HG03039 (cell line): Measurements from ENCODE around the gene DEGS2.
"Not testable (repeated sequence)": the region's sequence is repeated elsewhere in the genome, so short reads cannot be mapped to it uniquely, and the experiment has no call there.

ENCODE experiments used
- ATAC-seq: cut with Tn5 transposase; IDR thresholded peaks from one replicate; pipeline ENCODE4 v1.9.1; 2021; ENCODE audit warnings: mild to moderate bottlenecking, moderate library complexity; ENCODE audit not compliant: unreplicated experiment

DEGS2 gene

GRCh38 chr14:100159094-100159864 is at the start of gene DEGS2:
TSS of gene DEGS2 (minus strand) at chr14:100159645. CDS start at chr14:100159587, 58 bp downstream.
- no peak for ATAC-seq

- not testable (repeated sequence) for ATAC-seq
Measured at GRCh38 chr14:100208136-100208535, 48.7 kb upstream of the DEGS2 start.

DNA sequence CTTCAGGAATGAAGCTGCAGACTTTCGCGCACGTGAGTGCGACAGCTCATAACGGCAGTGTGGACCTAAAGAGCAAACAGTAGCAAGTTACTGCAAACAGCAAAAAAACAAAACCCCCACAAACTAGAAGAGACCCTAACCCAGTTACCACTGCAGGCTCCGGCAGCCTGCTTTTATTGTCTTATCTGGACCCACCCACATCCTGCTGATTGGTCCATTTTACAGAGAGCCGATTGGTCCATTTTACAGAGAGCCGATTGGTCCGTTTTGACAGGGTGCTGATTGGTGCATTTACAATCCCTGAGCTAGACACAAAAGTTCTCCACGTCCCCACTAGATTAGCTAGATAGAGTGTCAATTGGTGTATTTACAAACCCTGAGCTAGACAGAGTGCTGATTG is 48.1 kb upstream of the DEGS2 start:
- ATAC-seq: not testable (repeated sequence)

DNA sequence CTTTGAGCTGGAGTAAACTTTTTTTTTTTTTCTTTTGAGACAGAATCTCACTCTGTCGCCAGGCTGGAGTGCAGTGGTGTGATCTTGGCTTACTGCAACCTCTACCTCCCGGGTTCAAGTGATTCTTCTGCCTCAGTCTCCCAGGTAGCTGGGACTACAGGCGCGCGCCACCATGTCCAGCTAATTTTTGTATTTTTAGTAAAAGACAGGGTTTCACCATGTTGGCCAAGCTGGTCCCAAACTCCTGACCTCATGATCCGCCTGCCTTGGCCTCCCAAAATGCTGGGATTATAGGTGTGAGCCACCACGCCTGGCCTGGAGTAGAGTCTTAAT is 45.4 kb upstream of the DEGS2 start:
- not testable (repeated sequence) for ATAC-seq

GRCh38 chr14:100203962-100204834 is 44.8 kb upstream of the DEGS2 start:
- ATAC-seq: no peak

GRCh38 chr14:100203146-100203545 is 43.7 kb upstream of the DEGS2 start:
- ATAC-seq: no peak

- no peak for ATAC-seq
Measured at GRCh38 chr14:100202712-100203111, 43.3 kb upstream of the DEGS2 start.

DNA sequence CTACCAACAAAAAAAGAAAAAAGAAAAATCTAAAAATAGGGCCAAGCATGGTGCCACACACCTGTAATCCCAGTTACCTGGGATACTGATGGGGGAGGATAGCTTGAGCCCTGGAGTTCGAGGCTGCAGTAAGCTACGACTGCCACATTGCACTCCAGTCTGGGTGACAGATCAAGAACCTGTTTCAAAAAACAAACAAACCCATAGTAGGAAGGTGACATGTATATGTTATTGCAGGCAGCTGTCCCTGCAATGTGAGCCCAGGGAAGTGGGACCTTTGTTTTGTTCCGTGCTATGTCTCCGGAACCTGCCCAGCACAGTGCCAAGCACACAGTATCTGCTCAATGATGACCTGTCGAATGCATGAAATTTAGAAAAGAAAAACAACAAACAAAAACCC is 42.3 kb upstream of the DEGS2 start:
- ATAC-seq: no peak

DNA sequence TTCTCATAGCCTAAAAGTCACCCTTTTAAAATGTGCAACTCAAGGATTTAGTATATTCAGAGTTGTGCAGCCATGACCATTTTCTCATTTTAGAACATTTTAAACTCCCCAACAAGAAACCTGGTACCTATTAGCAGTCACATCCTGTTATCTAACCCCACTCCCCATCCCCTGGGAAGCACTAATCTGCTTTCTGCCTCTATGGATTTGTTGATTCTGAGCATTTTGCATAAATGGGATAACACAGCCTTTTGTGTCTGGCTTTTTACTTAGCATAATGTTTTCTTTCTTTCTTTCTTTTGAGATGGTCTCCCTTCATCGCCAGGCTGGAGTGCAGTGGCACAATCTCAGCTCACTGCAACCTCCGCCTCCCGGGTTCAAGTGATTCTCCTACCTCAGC is 40.9 kb upstream of the DEGS2 start:
- no peak for ATAC-seq

DNA sequence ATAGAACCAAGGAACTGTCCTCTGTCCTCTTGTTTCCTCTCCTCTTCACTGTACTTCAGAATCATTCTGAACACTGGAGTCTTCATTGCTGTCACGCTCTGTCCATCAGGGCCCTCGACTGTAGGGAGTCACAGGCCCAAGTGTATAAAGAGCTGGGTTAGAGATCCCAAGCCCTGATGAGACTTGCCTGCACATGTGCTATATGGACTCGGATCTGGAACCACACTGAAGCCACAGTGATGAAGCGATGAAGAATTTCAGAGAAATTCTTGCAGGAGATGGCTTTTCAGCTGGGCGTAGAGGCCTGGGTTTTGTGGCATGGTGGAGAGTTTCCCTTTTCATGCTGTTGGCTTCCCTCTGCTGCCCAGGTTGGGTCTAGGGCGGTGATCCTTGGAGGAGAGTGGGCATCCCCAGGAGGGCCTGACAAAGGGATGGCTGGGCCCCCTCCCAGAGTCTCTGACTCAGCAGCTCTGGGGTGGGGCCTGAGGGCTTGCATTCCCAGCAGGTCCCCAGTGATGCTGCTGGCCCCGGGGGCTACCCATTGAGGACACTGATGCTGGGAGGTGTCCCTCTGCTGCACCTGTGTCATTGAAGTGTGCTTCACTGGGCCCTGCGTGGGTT is 39.9 kb upstream of the DEGS2 start:
- no peak for ATAC-seq

GRCh38 chr14:100193417-100194357 is 34.2 kb upstream of the DEGS2 start:
- ATAC-seq: no peak

DNA sequence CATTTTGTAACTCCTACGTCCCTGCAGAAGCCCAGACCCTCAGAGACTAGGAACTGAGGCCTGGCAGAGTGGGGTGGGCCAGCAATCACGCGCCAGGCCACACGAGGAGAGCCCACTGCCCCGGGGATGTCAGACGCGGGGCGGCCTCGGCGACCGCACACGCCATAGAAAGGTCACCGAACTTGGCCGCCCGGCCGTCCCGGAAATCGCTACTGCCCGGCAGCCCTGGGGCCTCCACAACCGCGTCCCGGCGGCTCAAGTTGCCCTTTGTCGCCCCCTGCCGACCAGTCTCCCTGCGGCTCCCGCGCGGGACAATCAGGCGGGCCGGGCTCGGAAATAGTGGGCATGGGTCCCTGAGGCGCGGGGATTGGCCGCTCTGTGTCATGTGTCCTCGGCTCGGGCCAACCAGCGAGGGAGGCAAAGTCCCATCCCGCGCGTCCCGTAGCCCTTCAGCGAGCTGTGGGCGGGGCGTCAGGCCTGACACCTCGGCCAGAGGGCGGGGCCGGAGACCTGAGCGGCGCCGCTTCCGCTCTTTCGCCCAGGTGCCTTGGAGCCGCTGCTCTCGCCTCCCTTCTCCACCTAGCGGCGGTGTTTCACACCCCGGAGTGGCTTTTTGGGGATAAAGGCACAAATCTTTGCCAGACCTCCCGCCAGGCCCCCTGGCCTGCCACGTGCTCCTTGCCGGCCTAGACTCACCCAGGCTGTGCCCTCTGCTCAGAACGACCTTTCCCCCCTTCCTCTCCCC is 33.4 kb upstream of the DEGS2 start:
- peak; percentile 98 for ATAC-seq

DNA sequence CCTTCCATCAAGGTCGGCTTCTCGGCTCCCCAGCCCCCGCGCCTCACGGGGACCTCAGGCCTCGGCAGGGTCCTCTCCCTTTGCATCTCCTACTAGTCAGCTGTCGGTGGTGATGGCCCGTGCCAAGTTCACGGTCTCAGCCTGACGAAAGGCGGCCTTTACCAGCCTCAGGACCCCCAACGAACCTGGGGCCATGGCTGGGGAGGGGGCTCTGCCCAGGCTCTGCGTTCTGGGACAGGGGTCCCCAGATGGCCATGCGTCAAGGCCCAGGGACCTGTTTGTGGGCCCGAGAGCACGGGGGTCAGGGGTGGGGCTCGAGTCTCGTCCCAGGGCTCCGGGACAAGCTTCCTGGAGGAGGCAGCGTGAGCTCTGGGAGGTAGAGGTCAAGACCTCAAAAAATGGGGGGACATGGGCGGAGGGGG is 32.8 kb upstream of the DEGS2 start:
- no peak for ATAC-seq

DNA sequence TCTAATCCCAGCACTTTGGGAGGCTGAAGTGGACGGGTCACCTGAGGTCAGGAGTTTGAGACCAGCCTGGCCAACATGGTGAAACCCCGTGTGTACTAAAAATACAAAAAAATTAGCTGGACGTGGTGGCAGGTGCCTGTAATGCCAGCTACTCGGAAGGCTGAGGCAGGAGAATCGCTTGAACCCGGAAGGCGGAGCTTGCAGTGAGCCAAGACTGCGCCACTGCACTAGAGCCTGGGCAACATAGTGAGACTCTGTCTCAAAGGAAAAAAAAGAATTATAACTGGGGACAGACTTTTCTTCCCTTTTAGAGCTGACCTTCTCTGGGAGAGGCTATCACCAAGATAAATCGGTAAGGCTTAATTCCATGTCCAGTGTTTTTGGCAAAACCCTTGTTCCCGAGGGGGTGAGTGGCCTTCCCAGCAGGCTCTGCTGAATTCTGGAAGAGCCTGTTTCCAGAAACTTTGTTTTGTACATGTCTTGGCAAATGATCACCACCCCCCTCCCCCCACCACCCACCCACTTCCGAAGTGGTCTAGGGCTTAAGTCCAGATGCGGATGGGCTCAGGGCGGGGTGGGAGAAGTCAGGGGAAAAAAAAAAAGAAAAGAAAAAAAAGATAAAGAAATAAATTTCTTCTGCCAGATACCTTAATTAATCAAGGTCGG is 32.3 kb upstream of the DEGS2 start:
- no peak for ATAC-seq

GRCh38 chr14:100190126-100190525 is 30.7 kb upstream of the DEGS2 start:
- ATAC-seq: no peak

DNA sequence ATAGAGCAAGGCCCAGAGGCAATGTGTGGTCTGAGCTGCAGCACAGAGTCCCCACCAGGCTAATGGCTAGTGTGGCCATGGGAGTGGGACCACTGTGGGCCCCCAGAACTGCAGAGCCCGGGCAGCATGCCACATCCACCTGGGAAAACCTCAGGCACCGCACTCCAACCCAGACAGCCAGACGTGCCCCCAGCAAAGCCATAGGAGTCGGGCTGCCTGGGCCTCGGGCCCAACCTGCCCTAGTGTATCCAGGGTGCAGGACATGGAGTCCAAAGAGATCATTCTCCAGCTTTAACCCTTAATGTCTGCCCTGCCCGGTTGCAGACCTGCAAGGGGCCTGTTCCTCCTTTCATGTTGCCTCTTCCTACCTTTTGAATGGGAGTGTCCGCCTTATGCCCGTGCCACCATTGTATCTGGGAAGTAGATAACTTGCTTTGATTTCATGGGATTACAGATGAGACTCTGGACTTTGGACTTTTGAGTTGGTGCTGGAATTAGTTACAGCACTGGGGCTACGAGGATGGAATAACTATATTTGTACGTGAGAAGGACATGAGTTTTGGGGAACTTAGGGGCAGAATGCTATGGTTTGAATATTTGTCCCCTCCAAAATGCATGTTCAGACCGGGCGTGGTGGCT is 29.1 kb upstream of the DEGS2 start:
- no peak for ATAC-seq

DNA sequence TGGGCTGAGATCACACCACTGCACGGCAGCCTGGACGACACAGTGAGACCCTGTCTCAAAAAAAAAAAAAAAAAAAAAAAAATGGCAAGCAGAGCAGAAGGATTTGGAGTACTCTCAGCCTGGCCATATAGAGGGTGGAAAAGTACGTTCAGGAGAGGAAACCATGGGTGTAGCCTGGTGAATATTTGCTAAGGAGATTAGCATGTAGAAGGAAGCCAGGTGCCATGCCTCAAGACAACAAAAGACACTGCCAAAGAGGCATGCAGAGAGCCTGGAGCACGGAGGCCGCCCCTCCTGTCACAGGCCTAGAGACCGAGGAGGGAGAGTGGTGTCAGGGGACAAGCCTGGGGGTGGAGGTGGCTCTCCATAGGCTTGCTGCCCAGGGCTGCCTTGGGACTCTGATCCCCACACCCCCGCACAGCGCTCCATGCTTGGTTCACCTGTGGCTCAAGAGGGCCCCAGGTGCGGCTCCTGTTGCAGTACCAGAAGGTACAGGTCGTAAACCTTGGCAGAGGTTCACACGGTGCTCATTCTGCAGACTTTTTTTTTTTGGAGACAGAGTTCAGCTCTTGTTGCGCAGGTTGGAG is 27.9 kb upstream of the DEGS2 start:
- ATAC-seq: no peak

DNA sequence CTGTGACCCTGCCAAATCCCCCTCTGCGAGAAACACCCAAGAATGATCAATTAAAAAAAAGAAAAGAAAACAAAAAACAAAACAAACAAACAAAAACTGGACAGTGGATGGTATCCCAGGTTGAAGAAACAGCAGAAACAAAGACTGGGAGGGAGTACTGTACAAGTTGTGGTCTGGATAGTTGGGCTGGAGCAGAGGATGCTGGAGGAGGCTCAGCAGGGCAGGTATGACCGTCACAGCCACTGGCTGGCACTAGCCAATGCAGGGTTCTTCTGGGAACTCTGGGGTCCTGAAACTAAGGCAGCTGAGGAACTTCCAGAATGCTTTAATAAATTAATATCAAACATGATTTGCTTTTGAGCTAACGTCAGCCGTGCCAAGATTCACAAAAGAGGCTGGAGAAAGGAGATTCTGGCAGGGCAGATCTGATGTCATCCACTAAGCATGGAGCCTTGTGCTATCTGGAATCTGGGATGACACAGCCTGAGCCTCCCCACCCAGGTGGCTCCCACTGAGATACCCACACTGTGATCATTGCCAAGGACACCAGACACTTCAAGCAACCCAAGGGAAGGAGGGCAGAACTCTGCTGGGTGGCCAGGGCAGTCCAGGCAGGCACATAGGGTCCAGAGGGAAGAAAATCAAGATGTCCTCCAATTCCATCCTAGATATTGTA is 22.6 kb upstream of the DEGS2 start:
- not testable (repeated sequence) for ATAC-seq
